ENCODE data around the gene C10orf90.
A peak's percentile ranks its signal among the peaks of the same experiment; 100 is the strongest.

C10orf90 gene

GRCh38 chr10:126647116-126647515, 23.4 kb downstream of the C10orf90 start:
- no peak for ATAC-seq
- TF ChIP-seq CSRNP3 (CRISPR knock-in tag; IDR thresholded peaks at IDR 0.05) (no peak), POU6F1 (CRISPR knock-in tag; IDR thresholded peaks at IDR 0.05; ENCODE audit: borderline replicate concordance, low read depth) (no peak), GLIS3 (CRISPR knock-in tag; IDR thresholded peaks at IDR 0.05) (no peak), ARNTL (CRISPR knock-in tag; IDR thresholded peaks at IDR 0.05; ENCODE audit: borderline replicate concordance, low read depth) (no peak), RARB (CRISPR knock-in tag; IDR thresholded peaks at IDR 0.05) (no peak), BACH2 (CRISPR knock-in tag; IDR thresholded peaks at IDR 0.05; ENCODE audit: borderline replicate concordance) (no peak), OSR1 (CRISPR knock-in tag; IDR thresholded peaks at IDR 0.05) (no peak), SNAI2 (CRISPR knock-in tag; IDR thresholded peaks at IDR 0.05) (no peak)

GRCh38 chr10:126646110-126646509, 24.4 kb downstream of the C10orf90 start:
- TF ChIP-seq PPARA (CRISPR knock-in tag; IDR thresholded peaks at IDR 0.05; ENCODE audit: borderline replicate concordance) = no peak
- TF ChIP-seq ARNTL (CRISPR knock-in tag; IDR thresholded peaks at IDR 0.05; ENCODE audit: borderline replicate concordance, low read depth) = no peak
- no peak for TF ChIP-seq CSDC2 (CRISPR knock-in tag; IDR thresholded peaks at IDR 0.05)
- TF ChIP-seq OSR1 (CRISPR knock-in tag; IDR thresholded peaks at IDR 0.05) = no peak
- TF ChIP-seq ZFP30 (CRISPR knock-in tag; IDR thresholded peaks at IDR 0.05) = no peak
- no peak for TF ChIP-seq GLIS3 (CRISPR knock-in tag; IDR thresholded peaks at IDR 0.05)
- no peak for TF ChIP-seq ZC3H10 (CRISPR knock-in tag; IDR thresholded peaks at IDR 0.05)
- no peak for TF ChIP-seq ISL1 (CRISPR knock-in tag; IDR thresholded peaks at IDR 0.05)
- no peak for TF ChIP-seq SNAI2 (CRISPR knock-in tag; IDR thresholded peaks at IDR 0.05)
- no peak for TF ChIP-seq ZNF70 (CRISPR knock-in tag; IDR thresholded peaks at IDR 0.05)
- TF ChIP-seq TCF4 (CRISPR knock-in tag; IDR thresholded peaks at IDR 0.05; ENCODE audit: borderline replicate concordance) = no peak
- no peak for TF ChIP-seq TOX (CRISPR knock-in tag; IDR thresholded peaks at IDR 0.05; ENCODE audit: borderline replicate concordance)
- no peak for TF ChIP-seq POU6F1 (CRISPR knock-in tag; IDR thresholded peaks at IDR 0.05; ENCODE audit: borderline replicate concordance, low read depth)
- no peak for TF ChIP-seq RARB (CRISPR knock-in tag; IDR thresholded peaks at IDR 0.05)
- TF ChIP-seq PATZ1 (CRISPR knock-in tag; IDR thresholded peaks at IDR 0.05; ENCODE audit: borderline replicate concordance) = no peak
- no peak for TF ChIP-seq ZNF8 (CRISPR knock-in tag; IDR thresholded peaks at IDR 0.05)
- no peak for TF ChIP-seq CREB5 (CRISPR knock-in tag; IDR thresholded peaks at IDR 0.05; ENCODE audit: low read depth)
- TF ChIP-seq ESRRG (CRISPR knock-in tag; IDR thresholded peaks at IDR 0.05) = no peak
- no peak for TF ChIP-seq ZFP3 (CRISPR knock-in tag; IDR thresholded peaks at IDR 0.05)
- peak; percentile 66 for ATAC-seq

GRCh38 chr10:126640401-126640800, 30.1 kb downstream of the C10orf90 start:
- no peak for ATAC-seq
- no peak for TF ChIP-seq ZNF70 (CRISPR knock-in tag; IDR thresholded peaks at IDR 0.05)
- TF ChIP-seq ZFP3 (CRISPR knock-in tag; IDR thresholded peaks at IDR 0.05) = no peak
- no peak for TF ChIP-seq TSHZ2 (CRISPR knock-in tag; IDR thresholded peaks at IDR 0.05)
- TF ChIP-seq POU6F1 (CRISPR knock-in tag; IDR thresholded peaks at IDR 0.05; ENCODE audit: borderline replicate concordance, low read depth) = no peak
- TF ChIP-seq OSR1 (CRISPR knock-in tag; IDR thresholded peaks at IDR 0.05) = no peak
- TF ChIP-seq TOX (CRISPR knock-in tag; IDR thresholded peaks at IDR 0.05; ENCODE audit: borderline replicate concordance) = no peak
- TF ChIP-seq PATZ1 (CRISPR knock-in tag; IDR thresholded peaks at IDR 0.05; ENCODE audit: borderline replicate concordance) = no peak
- no peak for TF ChIP-seq ESRRG (CRISPR knock-in tag; IDR thresholded peaks at IDR 0.05)
- TF ChIP-seq CSDC2 (CRISPR knock-in tag; IDR thresholded peaks at IDR 0.05) = no peak
- no peak for TF ChIP-seq RARB (CRISPR knock-in tag; IDR thresholded peaks at IDR 0.05)
- no peak for TF ChIP-seq ZNF8 (CRISPR knock-in tag; IDR thresholded peaks at IDR 0.05)
- TF ChIP-seq SNAI2 (CRISPR knock-in tag; IDR thresholded peaks at IDR 0.05) = no peak
- TF ChIP-seq ZNF565 (CRISPR knock-in tag; conservative IDR thresholded peaks at IDR 0.05; ENCODE audit: low read depth) = no peak
